WI38 (cell line): Measurements from ENCODE around the gene MEGF10.

ENCODE experiments used
- H3K4me3 ChIP-seq: 2 replicates; pipeline ENCODE4 v1.5.1; 2011; ENCODE audit warnings: low read depth, mild to moderate bottlenecking, control low read depth, low read length
- CTCF ChIP-seq: IDR thresholded peaks from 2 replicates; pipeline ENCODE4 v1.5.1; 2012; ENCODE audit warnings: low read depth, mild to moderate bottlenecking, control low read depth, low read length

MEGF10 gene

GRCh38 chr5:127321465-127321864 is 30.9 kb downstream of the MEGF10 start:
- H3K4me3 ChIP-seq, result no peak overlapping the region
- no peak for TF ChIP-seq CTCF

GRCh38 chr5:127322403-127322802 is 31.8 kb downstream of the MEGF10 start:
- H3K4me3 ChIP-seq, result no peak overlapping the region
- TF ChIP-seq CTCF, result no peak

GRCh38 chr5:127324756-127325155 is 34.2 kb downstream of the MEGF10 start:
- TF ChIP-seq CTCF, result no peak
- no peak overlapping the region for H3K4me3 ChIP-seq

GRCh38 chr5:127326431-127326830 is 35.8 kb downstream of the MEGF10 start:
- TF ChIP-seq CTCF, result no peak
- H3K4me3 ChIP-seq, result no peak overlapping the region

- no peak overlapping the region for H3K4me3 ChIP-seq
- no peak for TF ChIP-seq CTCF
Measured at GRCh38 chr5:127326976-127327755, 36.6 kb downstream of the MEGF10 start.

- no peak overlapping the region for H3K4me3 ChIP-seq
- TF ChIP-seq CTCF, result no peak
Measured at GRCh38 chr5:127330116-127330515, 39.5 kb downstream of the MEGF10 start.

GRCh38 chr5:127331890-127332649 is 41.5 kb downstream of the MEGF10 start:
- TF ChIP-seq CTCF, result no peak
- no peak overlapping the region for H3K4me3 ChIP-seq
